Kidney capillary endothelial cell (primary cell): ENCODE results near the gene OR4K2.
"Not testable (repeated sequence)": the region's sequence is repeated elsewhere in the genome, so short reads cannot be mapped to it uniquely, and the experiment has no call there.

ENCODE experiments used
- DNase-seq: peaks from one replicate; pipeline ENCODE4 v3.0.0-alpha.2; 2018; ENCODE audit warnings: low spot score

Gene OR4K2

DNA sequence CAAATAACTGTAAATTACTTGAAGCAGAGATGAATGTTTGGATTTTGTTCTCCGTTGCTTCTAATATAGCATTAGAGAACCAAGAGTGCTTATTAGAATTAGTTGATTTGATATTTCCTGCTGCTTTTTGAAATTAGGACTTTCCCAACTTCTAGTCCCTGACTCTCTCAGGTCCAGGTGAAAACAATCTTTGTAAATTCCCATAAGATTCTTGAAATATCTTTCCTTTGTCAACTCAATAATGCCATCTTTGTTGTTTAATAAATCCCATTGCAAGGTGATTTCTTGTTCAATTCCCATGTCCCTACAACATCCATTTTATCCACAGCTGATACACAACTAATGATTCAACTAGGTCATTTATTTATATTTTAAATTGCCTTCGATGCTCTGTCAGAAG, at the start of gene OR4K2:
Gene OR4K2, plus strand, starts transcription at position 301 of the 400 bp plus-strand sequence. CDS start 1,126 bp downstream, outside the sequence.
- no peak for DNase-seq

DNA sequence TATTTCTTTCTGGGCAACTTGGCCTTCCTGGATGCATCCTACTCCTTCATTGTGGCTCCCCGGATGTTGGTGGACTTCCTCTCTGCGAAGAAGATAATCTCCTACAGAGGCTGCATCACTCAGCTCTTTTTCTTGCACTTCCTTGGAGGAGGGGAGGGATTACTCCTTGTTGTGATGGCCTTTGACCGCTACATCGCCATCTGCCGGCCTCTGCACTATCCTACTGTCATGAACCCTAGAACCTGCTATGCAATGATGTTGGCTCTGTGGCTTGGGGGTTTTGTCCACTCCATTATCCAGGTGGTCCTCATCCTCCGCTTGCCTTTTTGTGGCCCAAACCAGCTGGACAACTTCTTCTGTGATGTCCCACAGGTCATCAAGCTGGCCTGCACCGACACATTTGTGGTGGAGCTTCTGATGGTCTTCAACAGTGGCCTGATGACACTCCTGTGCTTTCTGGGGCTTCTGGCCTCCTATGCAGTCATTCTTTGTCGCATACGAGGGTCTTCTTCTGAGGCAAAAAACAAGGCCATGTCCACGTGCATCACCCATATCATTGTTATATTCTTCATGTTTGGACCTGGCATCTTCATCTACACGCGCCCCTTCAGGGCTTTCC, 47.2 kb upstream of the OR4K2 start:
- DNase-seq = not testable (repeated sequence)

DNA sequence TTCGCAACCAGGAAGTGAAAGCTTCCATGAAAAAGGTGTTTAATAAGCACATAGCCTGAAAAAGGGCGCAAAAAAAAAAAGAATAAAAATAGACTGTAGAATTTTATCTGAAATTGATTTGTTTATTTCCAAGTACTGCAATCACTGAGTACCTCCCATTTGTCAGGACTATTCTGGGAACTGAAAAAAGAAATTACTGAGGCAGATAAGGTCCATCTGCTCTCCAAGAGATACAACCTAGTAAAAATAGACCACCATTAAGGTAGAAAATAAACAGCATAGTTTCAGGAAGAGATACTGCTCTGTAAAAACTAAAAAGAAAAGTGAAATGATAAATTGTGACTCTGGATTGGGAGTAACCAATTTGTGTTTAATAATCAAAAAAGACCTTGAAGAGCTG, 46.6 kb upstream of the OR4K2 start:
- no peak for DNase-seq

DNA sequence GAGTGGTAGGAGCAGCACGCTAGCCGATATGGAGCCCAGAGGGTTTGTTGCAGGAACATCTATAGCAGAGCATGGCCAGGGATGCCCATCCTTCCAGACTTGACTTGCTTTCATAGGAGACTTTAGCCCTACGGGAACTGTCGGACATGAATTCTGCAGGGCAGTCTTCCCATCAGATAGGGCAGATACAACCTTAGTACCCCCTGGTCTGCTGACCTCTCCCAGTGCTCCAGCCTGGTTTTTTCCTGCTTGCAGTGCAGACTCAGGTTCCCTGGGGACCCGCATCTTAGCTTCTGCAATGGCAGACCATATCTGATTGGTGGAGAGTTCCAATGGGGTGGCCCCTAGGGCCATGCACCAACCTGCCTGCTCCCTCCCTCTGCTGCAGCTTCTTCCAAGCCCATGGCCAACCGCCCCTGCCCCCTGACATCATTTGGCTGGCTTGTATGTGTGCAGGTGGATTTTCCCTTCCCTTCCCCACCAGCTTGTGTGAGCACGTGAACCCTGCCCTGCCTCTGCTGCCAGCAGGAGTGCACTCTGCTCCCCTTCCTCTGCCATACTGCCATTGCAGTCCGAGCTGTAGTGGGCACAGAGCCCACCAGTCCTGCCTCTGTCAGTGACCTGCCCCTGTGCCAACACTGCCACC, 40.6 kb upstream of the OR4K2 start:
- DNase-seq = not testable (repeated sequence)

- DNase-seq = no peak
Observed at GRCh38 chr14:19838433-19838832, 36.5 kb upstream of the OR4K2 start.

DNA sequence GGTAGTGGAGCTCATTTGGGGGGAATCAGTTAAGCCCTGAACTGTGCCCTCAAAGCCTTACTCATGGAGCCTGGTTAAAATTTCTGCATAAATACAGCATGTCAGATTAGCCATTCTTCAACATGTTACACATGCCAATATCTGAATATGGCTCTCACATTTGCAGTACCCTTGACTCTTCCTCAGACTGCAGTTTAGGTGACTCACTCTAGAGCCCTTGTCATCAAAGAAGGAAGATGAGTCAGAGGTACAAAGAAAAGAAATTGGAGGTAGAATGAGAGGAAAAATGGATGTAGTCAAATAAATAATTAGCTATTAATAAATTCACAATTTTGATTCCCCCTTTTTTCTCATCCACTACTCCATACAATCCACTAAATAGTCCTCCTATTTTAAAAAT, 23.6 kb upstream of the OR4K2 start:
- DNase-seq = no peak

DNA sequence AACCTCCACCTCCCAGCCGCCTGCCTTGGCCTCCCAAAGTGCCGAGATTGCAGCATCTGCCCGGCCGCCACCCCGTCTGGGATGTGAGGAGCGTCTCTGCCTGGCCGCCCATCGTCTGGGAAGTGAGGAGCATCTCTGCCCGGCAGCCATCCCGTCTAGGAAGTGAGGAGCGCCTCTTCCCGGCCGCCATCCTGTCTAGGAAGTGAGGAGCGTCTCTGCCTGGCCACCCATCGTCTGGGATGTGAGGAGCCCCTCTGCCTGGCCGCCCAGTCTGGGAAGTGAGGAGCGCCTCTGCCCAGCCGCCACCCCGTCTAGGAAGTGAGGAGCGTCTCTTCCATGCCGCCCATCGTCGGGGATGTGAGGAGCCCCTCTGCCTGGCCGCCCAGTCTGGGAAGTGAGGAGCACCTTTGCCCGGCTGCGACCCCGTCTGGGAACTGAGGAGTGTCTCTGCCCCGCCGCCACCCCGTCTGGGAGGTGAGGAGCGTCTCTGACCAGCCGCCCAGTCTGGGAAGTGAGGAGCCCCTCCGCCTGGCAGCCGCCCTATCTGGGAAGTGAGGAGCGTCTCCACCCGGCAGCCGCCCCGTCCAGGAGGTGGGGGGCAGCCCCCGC, 8.8 kb upstream of the OR4K2 start:
- DNase-seq = not testable (repeated sequence)

- DNase-seq = no peak
Observed at GRCh38 chr14:19873178-19873577, 1.8 kb upstream of the OR4K2 start.

DNA sequence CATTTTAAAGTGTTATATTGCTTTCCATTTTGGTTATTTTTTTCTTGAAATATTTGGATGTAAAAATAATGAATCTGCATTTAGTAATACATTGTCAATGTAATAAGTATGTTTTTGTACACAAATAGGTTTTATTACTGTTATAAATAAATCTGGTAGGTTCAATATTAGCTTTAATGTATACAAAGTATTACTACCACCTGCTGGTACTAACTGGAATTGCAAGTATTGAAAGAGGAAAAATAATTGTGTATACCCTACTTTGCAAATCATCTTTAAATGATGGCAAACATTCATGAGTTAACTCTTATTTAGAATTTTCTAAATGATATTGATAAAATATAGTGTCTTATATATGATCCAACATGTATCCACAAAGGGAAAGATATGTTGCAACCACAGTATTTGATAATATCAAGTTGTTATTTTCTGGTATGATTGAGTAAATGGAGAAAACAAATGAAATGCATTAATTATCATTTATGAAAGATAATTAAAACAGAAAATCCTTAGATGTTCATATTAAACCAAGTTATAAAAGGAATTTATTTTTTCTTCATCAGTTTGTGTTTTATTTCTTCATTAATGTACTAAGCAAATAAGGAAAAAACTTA, 3.2 kb downstream of the OR4K2 start:
- no peak for DNase-seq

DNA sequence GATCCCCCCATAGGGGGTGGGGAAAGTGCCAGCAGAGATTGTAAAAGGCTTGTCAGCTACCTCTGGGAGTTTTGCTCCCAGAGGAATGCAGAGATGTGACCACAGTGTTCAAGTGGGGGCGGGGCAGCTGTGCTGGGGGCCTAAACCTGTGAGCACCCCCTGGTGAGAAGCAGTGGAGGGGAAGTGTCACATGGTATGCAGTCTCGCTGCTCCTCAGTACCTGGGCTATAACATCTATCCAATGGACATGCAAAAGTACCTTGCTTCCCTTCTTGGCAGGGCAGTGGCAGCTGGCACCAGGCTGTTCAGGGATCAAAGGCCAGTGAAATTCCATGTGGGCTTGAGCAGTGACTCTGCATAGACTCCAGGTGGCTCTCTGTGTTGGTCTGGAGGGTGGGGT, 20.3 kb downstream of the OR4K2 start:
- no peak for DNase-seq

- no peak for DNase-seq
Observed at GRCh38 chr14:19900999-19901398, 26.1 kb downstream of the OR4K2 start.

GRCh38 chr14:19902409-19902808, 27.5 kb downstream of the OR4K2 start:
- DNase-seq = no peak

DNA sequence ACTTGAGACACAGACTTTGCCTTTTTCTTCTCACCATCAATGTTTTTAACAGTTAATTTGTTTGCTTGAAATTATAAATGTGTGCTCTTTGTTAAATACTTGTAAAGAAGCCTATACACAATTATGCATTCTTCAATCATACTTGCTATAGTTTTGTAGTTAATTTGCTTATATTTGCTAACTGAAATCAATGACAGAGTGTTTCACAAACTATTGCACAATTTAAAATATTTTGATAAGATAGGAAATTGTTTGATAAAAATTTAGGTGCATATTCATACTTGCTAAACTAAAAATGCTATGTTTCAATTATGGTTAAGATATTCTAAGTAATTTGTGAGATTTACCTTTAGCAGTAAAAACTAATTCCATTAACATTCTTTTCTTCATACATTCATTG, 31.7 kb downstream of the OR4K2 start:
- no peak for DNase-seq

- DNase-seq = no peak
Observed at GRCh38 chr14:19911114-19911513, 36.2 kb downstream of the OR4K2 start.

DNA sequence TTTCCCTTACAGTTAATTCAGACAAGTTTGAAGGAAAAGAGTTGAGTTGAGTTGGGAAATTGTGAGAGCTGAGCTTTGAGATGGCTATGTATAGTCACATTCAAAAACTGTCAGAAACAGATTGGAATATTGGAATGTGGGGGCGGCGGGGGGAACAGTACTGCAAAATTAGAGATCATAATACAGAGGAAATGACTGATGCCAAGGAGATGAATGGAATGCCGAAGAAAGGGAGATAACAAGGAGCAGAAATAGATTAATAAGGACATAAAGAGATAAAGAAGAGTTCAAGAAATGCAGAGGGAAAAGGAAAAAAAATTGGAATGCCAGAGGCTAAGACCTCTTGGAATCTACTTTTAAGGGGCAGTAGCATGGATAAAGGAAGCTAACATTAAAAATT, 42.3 kb downstream of the OR4K2 start:
- no peak for DNase-seq

DNA sequence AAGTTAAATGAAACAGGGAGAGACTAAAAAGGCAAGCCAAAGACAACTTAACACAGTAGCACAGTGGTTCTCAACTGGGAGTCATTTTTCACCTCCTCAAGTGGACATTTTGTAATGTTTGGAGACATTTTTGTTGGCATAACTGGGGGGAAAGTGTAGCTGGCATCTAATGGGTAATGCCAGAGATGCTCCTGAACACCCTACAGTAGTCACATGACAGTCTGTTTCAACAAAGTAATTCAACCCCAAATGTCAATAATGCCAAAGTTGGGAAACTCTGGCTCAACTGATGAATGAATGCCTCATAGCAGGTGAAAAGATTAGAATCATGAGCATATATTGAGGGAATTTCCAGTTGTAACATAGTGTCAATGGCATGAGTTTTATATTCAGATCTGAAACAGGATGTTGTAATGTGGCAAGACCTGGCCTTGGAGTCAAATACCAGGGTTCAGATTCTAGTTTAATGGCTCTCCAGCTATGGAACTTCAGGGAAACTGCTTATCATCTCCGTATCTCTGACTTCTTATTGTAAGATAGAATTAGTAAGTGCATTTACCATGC, 43.1 kb downstream of the OR4K2 start:
- no peak for DNase-seq

- DNase-seq = no peak
Observed at GRCh38 chr14:19918553-19919264, 43.8 kb downstream of the OR4K2 start.

- no peak for DNase-seq
Observed at GRCh38 chr14:19920021-19920657, 45.2 kb downstream of the OR4K2 start, which contains the start of gene OR4K5. Gene OR4K5, plus strand, starts transcription at chr14:19920607. Its CDS starts 0 bp downstream, at chr14:19920607.

DNA sequence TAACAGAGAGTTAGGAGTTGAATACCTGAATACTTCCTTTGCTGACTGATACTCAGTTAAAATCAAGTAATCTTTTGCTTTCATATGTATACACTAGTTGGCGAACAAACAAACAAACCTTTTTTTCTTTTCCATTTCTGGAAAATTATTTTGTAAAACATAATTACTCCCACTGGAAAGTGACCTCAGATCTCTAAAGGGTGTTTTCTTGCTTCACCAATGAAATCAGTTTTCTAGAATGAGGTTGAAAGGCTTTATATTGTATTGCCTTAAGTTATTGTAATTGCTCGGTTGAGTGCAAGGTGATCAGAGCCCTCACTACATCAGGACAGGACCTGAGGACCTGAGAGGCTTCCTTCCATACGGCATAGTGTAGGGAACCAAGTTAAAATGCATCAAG, 55.7 kb downstream of the OR4K2 start, which contains the start of gene OR4K1:
Gene OR4K1, plus strand, starts transcription at position 301 of the 400 bp plus-strand sequence. CDS start 4,750 bp downstream, outside the sequence.
- DNase-seq = no peak
